ENCODE measurements around the gene CREB3L2. TPM values are rescaled to one million over a fixed set of nuclear protein-coding genes. Genes with fewer than 3 reads are reported as not detected.

The CREB3L2 gene
- total RNA-seq, 2 donors from 2014 or later, result 32.9 to 33.6 TPM

DNA sequence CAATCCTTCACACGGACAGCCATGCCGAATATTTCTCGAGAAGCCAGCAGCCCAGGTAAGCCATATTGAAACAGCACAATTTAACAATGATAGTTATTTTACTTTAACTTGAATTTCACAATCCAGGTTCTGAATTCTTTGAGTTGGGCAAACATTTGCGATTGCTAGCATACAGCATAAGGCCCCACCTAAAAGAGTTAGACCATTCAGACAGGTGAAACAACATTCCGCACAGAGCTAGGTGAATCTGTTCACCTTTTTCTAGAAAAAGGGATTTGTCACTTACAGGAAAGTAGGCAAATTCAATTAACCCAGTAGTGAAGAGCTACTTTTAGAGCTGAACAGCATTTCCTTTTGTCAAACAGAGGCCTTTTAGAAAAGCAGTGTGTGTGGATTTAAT, 45.3 kb downstream of the CREB3L2 start:
- DNase-seq (no peak), ATAC-seq (no peak)
- Mint-ChIP-seq H3K27ac (peak overlapping the region; percentile 46), H3K27me3 (no peaks in the 10 kb centered on the region), H3K36me3 (ENCODE audit: low read depth) (peaks cover 9% of the 10 kb centered on the region), H3K4me3 (no peak overlapping the region), H3K4me1 (peaks cover 22% of the 10 kb centered on the region)
- H3K9me3 ChIP-seq (ENCODE audit: control insufficient read depth, low read length, poor library complexity, severe bottlenecking), result no peaks in the 10 kb centered on the region

DNA sequence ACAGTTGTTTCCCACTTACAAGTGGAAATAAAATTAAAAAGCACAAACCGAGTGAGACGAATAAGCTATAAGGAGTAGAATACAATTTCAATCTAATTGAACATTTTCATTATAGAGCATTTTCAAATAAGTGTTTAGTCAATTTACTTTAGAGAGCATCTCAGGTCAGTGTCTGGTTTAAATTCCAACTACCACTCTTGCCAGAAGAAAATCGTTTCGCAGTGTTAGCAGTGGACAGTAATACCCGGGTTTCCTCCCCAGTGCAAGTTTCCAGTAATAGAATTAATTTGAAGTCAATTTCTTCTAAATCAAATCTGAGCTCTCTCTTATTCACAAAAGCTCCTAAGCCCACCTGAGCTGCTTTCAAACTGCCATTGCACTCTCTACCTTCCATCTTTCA, 45.7 kb downstream of the CREB3L2 start:
- no peaks in the 10 kb centered on the region for H3K9me3 ChIP-seq (ENCODE audit: control insufficient read depth, low read length, poor library complexity, severe bottlenecking)
- no peak overlapping the region for H3K27ac Mint-ChIP-seq
- no peaks in the 10 kb centered on the region for H3K27me3 Mint-ChIP-seq
- H3K4me3 Mint-ChIP-seq, result no peak overlapping the region
- DNase-seq (no peak), ATAC-seq (no peak)
- H3K36me3 Mint-ChIP-seq (ENCODE audit: low read depth), result peaks cover 9% of the 10 kb centered on the region
- H3K4me1 Mint-ChIP-seq, result peaks cover 18% of the 10 kb centered on the region

DNA sequence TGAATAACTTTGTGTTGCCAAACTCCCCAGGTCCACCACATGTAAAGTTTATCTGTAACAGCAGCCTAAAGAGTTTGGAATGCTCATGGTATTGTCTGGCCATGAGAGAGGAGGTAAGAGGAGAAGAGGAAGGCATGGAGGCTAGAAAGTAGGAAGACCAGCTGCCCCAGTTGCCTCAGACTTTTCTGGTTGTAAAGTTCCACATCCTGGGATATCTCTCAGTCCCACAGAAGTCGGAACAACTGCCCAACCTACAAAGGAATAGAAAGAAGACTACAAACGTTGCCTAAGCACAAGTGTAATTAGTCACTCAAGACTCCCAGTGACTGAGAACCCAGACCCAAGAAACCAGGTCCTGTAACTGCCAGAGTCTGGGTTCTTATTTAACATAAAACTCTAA, 47.3 kb downstream of the CREB3L2 start:
- peak overlapping the region; percentile 81 for H3K27ac Mint-ChIP-seq

DNA sequence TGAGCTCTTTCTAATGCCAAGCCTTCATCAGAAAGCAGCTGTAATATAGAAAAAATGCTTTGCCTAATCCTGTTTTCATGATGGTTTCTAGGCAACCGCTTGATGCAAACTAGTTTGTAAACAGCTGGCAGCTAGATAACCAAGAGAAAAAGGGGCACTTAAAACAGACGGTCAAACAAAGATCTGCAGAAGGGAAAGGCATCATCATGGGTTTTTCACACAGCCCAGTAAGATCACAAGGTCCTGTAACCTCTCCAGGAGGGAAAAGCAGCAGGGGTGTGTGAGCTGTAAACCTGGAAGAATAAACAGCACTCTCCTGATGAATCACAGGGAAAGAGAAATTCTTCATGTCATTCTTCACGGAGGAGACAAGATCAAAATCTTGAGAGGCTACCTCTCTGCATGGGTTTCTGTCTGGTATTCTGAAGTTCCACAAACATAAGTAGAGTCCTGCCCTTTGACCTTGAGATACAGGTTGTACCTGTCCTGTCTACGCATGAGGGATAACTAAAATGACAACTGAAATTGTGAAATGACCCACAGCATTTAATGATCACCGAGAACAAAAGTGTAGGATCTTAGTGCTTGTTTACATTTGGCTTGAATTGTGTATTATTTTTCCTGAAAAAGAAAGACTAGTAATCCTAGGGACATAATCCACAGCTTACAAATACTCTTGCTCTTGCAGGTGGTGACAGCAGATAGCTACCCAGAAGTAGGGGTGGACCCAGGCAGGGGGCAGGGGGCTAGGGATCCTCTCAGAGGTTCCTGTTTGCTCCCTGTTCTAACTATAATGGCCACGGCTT, 48.0 kb downstream of the CREB3L2 start:
- peak overlapping the region; percentile 81 for H3K27ac Mint-ChIP-seq
- peaks cover 24% of the 10 kb centered on the region for H3K4me1 Mint-ChIP-seq
- no peaks in the 10 kb centered on the region for H3K27me3 Mint-ChIP-seq
- no peak for DNase-seq
- no peak for ATAC-seq
- peaks cover 7% of the 10 kb centered on the region for H3K36me3 Mint-ChIP-seq (ENCODE audit: low read depth)
- no peaks in the 10 kb centered on the region for H3K9me3 ChIP-seq (ENCODE audit: control insufficient read depth, low read length, poor library complexity, severe bottlenecking)
- no peak overlapping the region for H3K4me3 Mint-ChIP-seq

More for the DNA sequence above, 47.3 kb downstream of the CREB3L2 start:
- DNase-seq, result no peak
- ATAC-seq, result no peak
- Mint-ChIP-seq H3K36me3 (ENCODE audit: low read depth) (peaks cover 7% of the 10 kb centered on the region), H3K4me1 (peaks cover 24% of the 10 kb centered on the region), H3K27me3 (no peaks in the 10 kb centered on the region), H3K4me3 (no peak overlapping the region)
- no peaks in the 10 kb centered on the region for H3K9me3 ChIP-seq (ENCODE audit: control insufficient read depth, low read length, poor library complexity, severe bottlenecking)

DNA sequence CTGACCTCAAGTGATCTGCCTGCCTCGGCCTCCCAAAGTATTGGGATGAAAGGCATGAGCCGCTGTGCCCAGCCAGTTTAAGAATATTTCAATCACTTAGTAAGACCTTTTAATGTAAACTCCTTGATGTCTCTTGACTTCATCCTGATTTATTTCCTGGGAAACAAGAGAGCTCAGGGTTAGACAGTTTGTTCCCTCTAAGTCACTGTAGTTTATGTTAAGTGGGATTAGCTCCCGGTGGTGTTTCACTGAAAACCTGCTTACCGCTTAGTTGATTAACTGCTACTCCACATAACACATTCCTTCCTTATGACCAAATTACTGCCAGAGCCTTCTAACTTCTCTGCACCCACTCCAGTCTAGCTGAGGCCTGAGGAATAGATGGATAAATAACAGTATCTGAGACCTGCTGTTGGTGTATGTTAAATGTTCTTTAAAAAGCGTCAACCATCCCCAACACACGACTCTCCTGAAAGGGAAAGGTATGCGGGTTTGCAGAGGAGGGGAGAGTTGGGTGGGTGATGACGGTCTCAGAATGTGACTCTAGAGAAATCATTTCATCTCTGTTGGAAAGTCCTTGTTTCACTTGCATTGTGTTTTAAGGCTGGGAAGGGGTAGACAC, 48.7 kb downstream of the CREB3L2 start:
- ATAC-seq (no peak), DNase-seq (no peak)
- no peaks in the 10 kb centered on the region for H3K27me3 Mint-ChIP-seq
- H3K27ac Mint-ChIP-seq, result no peak overlapping the region
- no peaks in the 10 kb centered on the region for H3K9me3 ChIP-seq (ENCODE audit: control insufficient read depth, low read length, poor library complexity, severe bottlenecking)
- peaks cover 24% of the 10 kb centered on the region for H3K4me1 Mint-ChIP-seq
- H3K36me3 Mint-ChIP-seq (ENCODE audit: low read depth), result peaks cover 6% of the 10 kb centered on the region
- H3K4me3 Mint-ChIP-seq, result no peak overlapping the region

DNA sequence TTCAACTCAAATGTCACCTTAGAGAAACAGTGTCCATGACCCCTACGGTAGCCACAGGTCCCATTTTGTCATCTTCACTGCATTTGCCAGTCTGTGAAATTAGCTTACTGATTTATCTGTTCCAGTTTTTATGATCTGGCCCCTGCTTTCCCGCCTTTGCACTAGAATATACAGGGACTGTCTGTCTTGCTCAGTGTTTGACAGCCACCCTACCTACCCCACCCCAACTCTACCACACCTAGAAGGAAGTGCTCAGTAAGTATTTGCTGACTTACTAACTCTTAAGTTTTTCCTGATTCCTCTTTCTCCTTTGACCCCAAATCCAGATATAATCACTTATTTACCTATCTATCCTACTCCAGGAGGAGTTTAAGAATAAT, 49.5 kb downstream of the CREB3L2 start:
- DNase-seq (no peak), ATAC-seq (no peak)
- peak overlapping the region; percentile 47 for H3K27ac Mint-ChIP-seq
- no peaks in the 10 kb centered on the region for H3K27me3 Mint-ChIP-seq
- peak overlapping the region; percentile 59 for H3K4me3 Mint-ChIP-seq
- H3K9me3 ChIP-seq (ENCODE audit: control insufficient read depth, low read length, poor library complexity, severe bottlenecking), result no peaks in the 10 kb centered on the region
- peaks cover 6% of the 10 kb centered on the region for H3K36me3 Mint-ChIP-seq (ENCODE audit: low read depth)
- peaks cover 28% of the 10 kb centered on the region for H3K4me1 Mint-ChIP-seq

DNA sequence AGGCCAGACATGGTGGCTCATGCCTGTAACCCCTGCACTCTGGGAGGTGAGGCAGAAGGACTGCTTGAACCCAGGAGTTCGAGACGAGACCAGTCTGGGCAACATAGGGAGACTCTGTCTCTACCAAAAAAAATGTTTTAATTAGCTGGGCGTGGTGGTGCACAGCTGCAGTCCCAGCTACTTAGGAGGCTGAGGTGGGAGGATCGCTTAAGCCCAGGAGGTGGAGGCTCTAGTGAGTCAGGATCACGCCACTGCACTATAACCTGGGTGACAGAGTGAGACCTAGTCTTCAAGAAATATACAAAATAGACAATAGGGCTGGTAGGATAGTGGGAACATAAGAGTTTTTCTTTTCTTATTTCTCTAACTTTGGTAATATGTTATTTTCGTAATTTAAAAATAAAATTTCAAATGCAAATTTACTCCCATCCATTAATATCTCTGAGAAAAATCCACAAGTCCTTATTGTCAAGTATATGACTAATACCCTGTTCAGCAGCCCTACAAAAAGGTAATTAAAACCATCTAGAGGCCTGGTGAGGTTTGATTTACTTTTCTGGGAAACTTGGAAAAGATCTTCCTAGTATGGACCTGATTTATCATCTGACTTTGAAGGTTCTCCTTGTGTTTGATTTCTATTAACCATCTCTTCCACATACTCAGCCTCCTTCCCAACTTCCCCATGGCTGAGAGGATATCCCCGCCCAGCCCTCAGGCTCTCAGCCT, 50.0 kb downstream of the CREB3L2 start:
- H3K36me3 Mint-ChIP-seq (ENCODE audit: low read depth), result peaks cover under 1% of the 10 kb centered on the region
- H3K4me3 Mint-ChIP-seq, result peak overlapping the region; percentile 59
- peak overlapping the region; percentile 47 for H3K27ac Mint-ChIP-seq
- no peaks in the 10 kb centered on the region for H3K9me3 ChIP-seq (ENCODE audit: control insufficient read depth, low read length, poor library complexity, severe bottlenecking)
- ATAC-seq (no peak), DNase-seq (no peak)
- H3K4me1 Mint-ChIP-seq, result peaks cover 23% of the 10 kb centered on the region
- H3K27me3 Mint-ChIP-seq, result no peaks in the 10 kb centered on the region

DNA sequence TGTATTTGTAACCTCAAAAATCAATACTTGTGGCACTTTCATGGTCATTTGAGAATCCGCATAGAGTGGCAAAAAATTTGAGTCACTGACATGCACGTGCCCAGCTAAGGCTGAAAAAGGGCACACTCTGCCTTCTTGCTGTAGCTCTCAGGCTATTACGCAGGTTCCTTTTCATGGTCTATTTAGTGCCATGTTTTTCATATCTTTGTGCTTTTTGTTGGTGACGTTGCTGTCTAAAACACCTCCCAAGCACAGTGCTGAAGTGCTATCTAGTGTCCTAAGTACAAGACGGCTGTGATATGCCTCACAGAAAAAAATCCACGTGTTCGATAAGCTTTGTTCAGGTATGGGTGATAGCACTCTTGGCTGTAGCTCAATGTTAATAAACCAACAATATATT, 50.9 kb downstream of the CREB3L2 start:
- ATAC-seq (no peak), DNase-seq (no peak)
- Mint-ChIP-seq H3K4me1 (peaks cover 25% of the 10 kb centered on the region), H3K27ac (no peak overlapping the region), H3K4me3 (no peak overlapping the region), H3K36me3 (ENCODE audit: low read depth) (no peaks in the 10 kb centered on the region), H3K27me3 (no peaks in the 10 kb centered on the region)
- H3K9me3 ChIP-seq (ENCODE audit: control insufficient read depth, low read length, poor library complexity, severe bottlenecking), result no peaks in the 10 kb centered on the region

DNA sequence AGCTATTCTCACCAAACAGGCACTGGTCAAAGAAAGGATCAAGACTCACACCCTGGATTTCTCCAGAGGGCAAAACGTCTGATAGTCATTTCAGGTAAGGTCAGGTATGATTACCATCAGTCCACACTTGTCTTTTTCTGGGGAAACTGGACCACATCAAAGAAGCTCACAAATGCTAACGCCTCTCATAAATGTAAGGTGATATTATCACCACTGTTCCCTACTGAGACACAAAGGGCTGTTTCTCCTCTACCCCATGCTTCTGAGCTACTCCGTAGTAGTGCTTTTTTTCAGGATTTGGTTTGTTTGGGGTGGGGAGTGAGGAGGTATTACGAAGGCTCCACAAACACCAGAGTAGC, 51.6 kb downstream of the CREB3L2 start:
- ATAC-seq (no peak), DNase-seq (no peak)
- H3K4me3 Mint-ChIP-seq, result no peak overlapping the region
- no peaks in the 10 kb centered on the region for H3K9me3 ChIP-seq (ENCODE audit: control insufficient read depth, low read length, poor library complexity, severe bottlenecking)
- no peak overlapping the region for H3K27ac Mint-ChIP-seq
- no peaks in the 10 kb centered on the region for H3K36me3 Mint-ChIP-seq (ENCODE audit: low read depth)
- no peaks in the 10 kb centered on the region for H3K27me3 Mint-ChIP-seq
- H3K4me1 Mint-ChIP-seq, result peaks cover 26% of the 10 kb centered on the region

DNA sequence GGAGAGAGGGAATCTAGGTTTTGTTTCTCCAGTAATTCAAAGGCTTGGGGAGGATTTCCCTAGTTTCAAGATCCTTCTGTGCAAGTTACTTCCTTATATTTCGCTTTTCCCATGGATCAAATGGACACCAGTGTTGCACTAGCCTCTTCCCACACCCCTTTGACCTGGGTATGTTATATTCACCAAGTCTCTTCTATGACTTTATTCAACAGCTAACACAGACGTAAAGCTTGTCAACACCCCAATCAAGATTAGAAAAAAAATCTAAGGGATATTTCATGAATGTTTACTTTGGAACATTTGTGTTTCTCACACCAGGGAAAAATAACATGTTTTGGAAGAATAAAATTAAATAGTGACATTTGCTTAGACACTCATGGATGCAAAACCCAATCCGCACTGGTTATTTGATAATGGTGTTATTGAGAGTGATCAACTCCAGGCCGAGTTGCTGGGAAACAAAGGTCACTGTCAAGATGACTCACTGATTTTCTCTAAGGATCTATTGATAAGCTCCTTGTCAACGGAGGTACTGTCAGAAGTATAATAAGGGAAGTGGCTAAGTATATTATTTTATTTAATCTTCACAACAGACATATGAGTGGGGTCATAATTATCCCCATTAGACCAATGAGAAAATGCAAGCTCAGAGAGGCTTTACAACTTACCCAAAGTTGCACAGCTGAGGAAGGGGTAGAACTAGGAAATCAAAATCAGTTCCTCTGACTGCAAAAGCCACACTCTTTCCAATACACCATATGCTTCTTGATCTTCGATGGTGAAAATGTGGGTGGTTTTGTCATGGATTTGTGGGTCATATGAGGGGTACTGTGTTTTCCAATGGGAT, 52.2 kb downstream of the CREB3L2 start:
- H3K4me1 Mint-ChIP-seq, result peaks cover 26% of the 10 kb centered on the region

DNA sequence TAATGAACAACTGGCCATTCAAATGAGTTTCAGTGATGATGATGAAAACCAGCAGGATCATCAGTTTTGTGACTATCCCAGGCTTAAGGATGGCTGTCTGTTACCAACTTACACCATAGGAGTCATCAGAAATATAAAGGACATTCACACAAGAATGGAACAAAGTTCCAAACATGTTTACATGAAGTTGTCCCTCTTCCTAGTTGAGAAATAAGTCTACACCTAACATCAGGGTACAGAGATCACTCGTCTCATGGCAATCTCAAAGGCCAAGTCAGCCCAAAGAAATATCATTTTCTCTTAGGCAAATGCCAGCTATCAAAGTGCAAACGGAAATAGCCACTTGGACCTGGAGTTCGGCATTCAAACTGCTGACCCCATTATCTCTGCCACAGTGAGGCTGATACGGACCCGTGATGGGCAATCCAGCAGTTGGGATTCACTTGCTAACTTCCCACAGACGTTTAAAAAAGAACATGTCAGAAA, 53.0 kb downstream of the CREB3L2 start:
- DNase-seq (no peak), ATAC-seq (no peak)
- Mint-ChIP-seq H3K4me1 (peaks cover 26% of the 10 kb centered on the region), H3K27me3 (no peaks in the 10 kb centered on the region), H3K27ac (no peak overlapping the region), H3K36me3 (ENCODE audit: low read depth) (no peaks in the 10 kb centered on the region), H3K4me3 (no peak overlapping the region)
- H3K9me3 ChIP-seq (ENCODE audit: control insufficient read depth, low read length, poor library complexity, severe bottlenecking), result no peaks in the 10 kb centered on the region

More for the DNA sequence above, 52.2 kb downstream of the CREB3L2 start:
- ATAC-seq (no peak), DNase-seq (no peak)
- H3K9me3 ChIP-seq (ENCODE audit: control insufficient read depth, low read length, poor library complexity, severe bottlenecking), result no peaks in the 10 kb centered on the region
- Mint-ChIP-seq H3K36me3 (ENCODE audit: low read depth) (no peaks in the 10 kb centered on the region), H3K4me3 (no peak overlapping the region), H3K27ac (no peak overlapping the region), H3K27me3 (no peaks in the 10 kb centered on the region)

DNA sequence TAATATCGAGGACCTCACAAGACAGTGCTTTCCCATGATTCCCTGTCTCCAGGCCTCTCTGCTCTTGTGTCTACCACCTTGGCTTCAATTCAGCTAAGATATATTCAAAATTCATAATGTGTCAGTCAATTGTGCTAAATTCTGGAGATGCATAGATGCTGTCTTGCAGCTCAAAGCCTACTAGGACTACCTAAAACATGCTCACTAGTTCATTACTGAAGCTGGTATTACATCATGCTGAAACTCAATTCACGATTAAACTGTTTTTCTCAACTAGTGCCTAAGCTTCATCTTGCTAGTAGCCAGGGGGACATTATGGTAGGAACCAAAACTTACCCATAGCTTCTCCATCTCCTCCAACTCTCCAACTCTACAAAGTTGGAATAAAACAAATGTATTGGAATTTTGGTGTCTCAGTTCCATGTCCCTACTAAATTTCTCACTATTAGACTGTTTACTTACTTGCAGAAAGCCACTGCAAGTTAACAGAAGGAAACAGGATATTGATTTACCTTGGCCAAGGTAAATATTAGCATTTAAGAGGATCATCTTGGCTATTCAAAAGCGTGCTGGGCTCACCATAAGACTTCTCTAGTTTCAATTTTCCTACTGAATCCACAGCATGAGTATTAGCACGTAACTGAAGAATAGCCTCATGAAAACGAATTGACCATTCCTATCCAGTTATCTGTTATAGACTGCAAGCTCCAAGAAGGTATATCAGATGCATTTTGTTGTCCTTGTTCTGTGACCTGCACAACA, 53.6 kb downstream of the CREB3L2 start:
- no peaks in the 10 kb centered on the region for H3K36me3 Mint-ChIP-seq (ENCODE audit: low read depth)
- no peaks in the 10 kb centered on the region for H3K27me3 Mint-ChIP-seq
- peak overlapping the region; percentile 73 for H3K27ac Mint-ChIP-seq
- H3K9me3 ChIP-seq (ENCODE audit: control insufficient read depth, low read length, poor library complexity, severe bottlenecking), result no peaks in the 10 kb centered on the region
- no peak for DNase-seq
- no peak overlapping the region for H3K4me3 Mint-ChIP-seq
- peaks cover 24% of the 10 kb centered on the region for H3K4me1 Mint-ChIP-seq
- ATAC-seq, result no peak

Measured in T-helper 17 cell (primary cell).